ENCODE results near the gene ZFHX2. TPM values are rescaled to one million over a fixed set of nuclear protein-coding genes. Genes with fewer than 3 reads are reported as not detected.

The ZFHX2 gene
- total and polyA plus RNA-seq, 2 of the 4 experiments (the other 2 are of a cell fraction), result 0.18 to 0.53 TPM

GRCh38 chr14:23555882-23556699 lies 4.5 kb upstream of the ZFHX2 start, which contains the start of gene THTPA:
Gene THTPA (plus strand): TSS chr14:23556271. CDS start chr14:23556758, 487 bp downstream.
- H3K56ac ChIP-seq (ENCODE audit: extremely low read depth, insufficient read depth, low read length), result peak within 1 kb of the TSS; percentile 77
- 2% methylated on average over 20 of the region's 54 CpGs; no CpG with 5 or more reads in 1 of the 2 experiments for WGBS, 2 experiments (ENCODE audit: extremely low coverage in 2 of 2, insufficient read length in 1 of 2)
- peak within 1 kb of the TSS; percentile 92 for H3K9ac ChIP-seq (ENCODE audit: low read depth, low read length)
- H3K4me1 ChIP-seq (ENCODE audit: control insufficient read depth, insufficient read depth, low read length), result peaks cover 7% of the 10 kb centered on the region
- H2AK5ac ChIP-seq (ENCODE audit: low read depth, low read length), result peak within 1 kb of the TSS; percentile 72
- H3K23ac ChIP-seq (ENCODE audit: low read depth, low read length), result peak within 1 kb of the TSS; percentile 70; the same call in 1 of the 2 replicates
- TF ChIP-seq, protein P1, sequence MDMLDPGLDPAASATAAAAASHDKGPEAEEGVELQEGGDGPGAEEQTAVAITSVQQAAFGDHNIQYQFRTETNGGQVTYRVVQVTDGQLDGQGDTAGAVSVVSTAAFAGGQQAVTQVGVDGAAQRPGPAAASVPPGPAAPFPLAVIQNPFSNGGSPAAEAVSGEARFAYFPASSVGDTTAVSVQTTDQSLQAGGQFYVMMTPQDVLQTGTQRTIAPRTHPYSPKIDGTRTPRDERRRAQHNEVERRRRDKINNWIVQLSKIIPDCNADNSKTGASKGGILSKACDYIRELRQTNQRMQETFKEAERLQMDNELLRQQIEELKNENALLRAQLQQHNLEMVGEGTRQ (IDR thresholded peaks at IDR 0.05; ENCODE audit: low read depth, low read length), result no peak
- TF ChIP-seq SMC3 (IDR thresholded peaks at IDR 0.05; ENCODE audit: low read depth, low read length), result 0 out of 2 replicates have a peak, but pooled peaks have one; percentile 4
- TF ChIP-seq CHD1 (IDR thresholded peaks at IDR 0.05; ENCODE audit: low read depth, low read length), result no peak
- peak; percentile 55; the same call in 1 of the 2 replicates for TF ChIP-seq MAZ (IDR thresholded peaks at IDR 0.05; ENCODE audit: borderline replicate concordance, low read depth, low read length)
- peak; percentile 55; the same call in 1 of the 2 replicates for TF ChIP-seq MXI1 (IDR thresholded peaks at IDR 0.05; ENCODE audit: borderline replicate concordance, low read depth, low read length)
- peak; percentile 86 for TF ChIP-seq CEBPB (IDR thresholded peaks at IDR 0.05; ENCODE audit: low read depth, low read length)
- 0 out of 2 replicates have a peak, but pooled peaks have one; percentile 5 for TF ChIP-seq BHLHE40 (IDR thresholded peaks at IDR 0.05; ENCODE audit: low read depth, low read length)
- TF ChIP-seq POLR2A (IDR thresholded peaks at IDR 0.05; ENCODE audit: low read depth, low read length), result peak; percentile 69; the same call in 1 of the 2 replicates
- H4K5ac ChIP-seq (ENCODE audit: low read depth, low read length), result peak within 1 kb of the TSS; percentile 92
- intact Hi-C loops (cut with micrococcal nuclease), result no loop called here
- ATAC-seq (ENCODE audit: low read depth), result peak; percentile 91
- no peaks in the 10 kb centered on the region for H4K20me1 ChIP-seq (ENCODE audit: insufficient read depth, low read length)
- peak within 1 kb of the TSS; percentile 94 for H2AK9ac ChIP-seq (replicated peaks; ENCODE audit: low read depth, low read length, poor library complexity)
- peak within 1 kb of the TSS; percentile 83 for H3K14ac ChIP-seq (replicated peaks; ENCODE audit: low read depth, low read length)
- H3K4ac ChIP-seq (ENCODE audit: low read depth, low read length), result peak within 1 kb of the TSS; percentile 92
- H3K79me1 ChIP-seq (ENCODE audit: low read depth in 1 of 2, low read length in 2 of 2), result peaks cover 15 to 18% of the 10 kb centered on the region in 2 experiments
- DNase-seq, result peak; percentile 83
- H3K4me3 ChIP-seq (ENCODE audit: insufficient read depth, low read depth, low read length), result peak within 1 kb of the TSS; percentile 77
- H2BK5ac ChIP-seq (ENCODE audit: low read depth, low read length, poor library complexity, severe bottlenecking), result peak within 1 kb of the TSS; percentile 93
- no peaks in the 10 kb centered on the region for H3K27me3 ChIP-seq (ENCODE audit: control insufficient read depth, insufficient read depth, low read length)
- peak within 1 kb of the TSS; percentile 83 for H2BK120ac ChIP-seq (ENCODE audit: low read depth, low read length)
- peaks cover 7% of the 10 kb centered on the region; the same call in 1 of the 2 replicates for H3K36me3 ChIP-seq (ENCODE audit: control insufficient read depth, insufficient read depth, low read length)
- no peaks in the 10 kb centered on the region for H3K9me3 ChIP-seq (ENCODE audit: control insufficient read depth, insufficient read depth, low read length)
- in situ Hi-C loops (cut with MboI; ENCODE audit: low sequenced_read_pairs), result loop anchor here (5.0 to 10.0 kb wide), 2 partner anchors 79 to 231 kb away; partner anchors contain the start of gene PABPN1
- peaks cover 10% of the 10 kb centered on the region for H3K9me1 ChIP-seq (ENCODE audit: insufficient read depth, low read length)
- ChIA-PET POLR2A (ENCODE audit: unreplicated experiment) (interaction anchor here (0.5 to 1.2 kb wide), 3 partner anchors 10 to 675 kb away, joined by 3 to 5 read pairs (median 4); no protein-coding TSS in a partner anchor), CTCF (no interaction called here)
- BruUV-seq (replicated peaks), result TSS peak; percentile 70
- peak within 1 kb of the TSS; percentile 85 for H3K27ac ChIP-seq (ENCODE audit: insufficient read depth, low read length)
- H3K18ac ChIP-seq (ENCODE audit: low read depth, low read length), result peak within 1 kb of the TSS; percentile 57
- H4K8ac ChIP-seq (ENCODE audit: low read depth in 2 of 2, low read length in 2 of 2), result peak within 1 kb of the TSS; percentile 96 to 98
- H3K4me2 ChIP-seq (ENCODE audit: low read depth, low read length), result peak within 1 kb of the TSS; percentile 91
- peak within 1 kb of the TSS; percentile 100 for H2AFZ ChIP-seq (replicated peaks; ENCODE audit: low read length, poor library complexity)
- H4K91ac ChIP-seq (ENCODE audit: insufficient read depth, low read depth, low read length), result peak within 1 kb of the TSS; percentile 91
- 0 out of 3 replicates have a peak within 1 kb of the TSS, but pooled peaks have one; percentile 32 for H2BK15ac ChIP-seq (ENCODE audit: low read depth, low read length)
- H2BK20ac ChIP-seq (ENCODE audit: low read depth, low read length), result no peak within 1 kb of the TSS
- dilution Hi-C loops (cut with HindIII; ENCODE audit: low sequenced_read_pairs, unreplicated experiment), result no loop called here
